ENCODE measurements around the gene DRG1. TPM values are rescaled to one million over a fixed set of nuclear protein-coding genes. Genes with fewer than 3 reads are reported as not detected.
A peak's percentile ranks its signal among the peaks of the same experiment; 100 is the strongest.

The DRG1 gene
- total RNA-seq, 1 experiment from 2014 or later: 79.2 TPM

DNA sequence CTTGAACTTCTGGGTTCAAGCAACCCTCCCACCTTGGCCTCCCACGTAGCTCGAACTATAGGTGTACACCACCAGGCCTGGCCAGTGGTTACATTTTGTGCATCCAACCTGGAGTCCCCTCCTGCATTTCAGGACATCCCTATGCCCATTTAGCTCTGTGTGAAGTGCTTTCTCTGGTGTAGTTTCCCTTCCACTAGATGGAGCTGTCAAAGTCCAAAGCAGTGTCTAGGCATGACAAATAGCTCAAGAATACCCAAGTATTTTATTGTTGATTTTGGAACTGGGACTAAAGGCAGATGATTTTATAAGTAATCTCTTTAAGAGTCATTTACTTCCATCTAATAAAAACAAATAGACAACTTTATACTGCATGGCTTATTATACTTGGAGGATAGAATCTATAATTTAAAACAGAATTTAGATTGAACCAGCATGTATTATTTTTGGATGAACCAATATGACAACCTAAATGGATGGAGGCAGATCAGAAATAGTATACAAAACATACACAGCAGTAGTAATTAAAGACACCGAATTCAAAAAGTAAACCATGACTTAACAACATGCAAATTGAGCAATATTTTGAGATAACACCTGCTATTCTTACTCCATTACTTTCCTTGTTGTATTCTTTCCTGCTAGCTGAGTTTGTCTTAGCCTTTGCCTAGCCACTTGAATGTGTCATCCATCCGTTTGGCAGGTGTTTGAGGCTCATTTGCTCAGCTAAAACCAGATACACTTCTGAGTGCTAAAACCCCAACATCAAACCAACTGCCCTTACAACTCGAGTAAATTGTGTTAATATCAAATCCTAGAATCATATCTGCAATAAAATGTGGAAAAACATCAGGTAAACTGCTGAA is 52.5 kb downstream of the DRG1 start:
- POLR2A ChIA-PET: no interaction called here
- Mint-ChIP-seq H3K27ac (no peak overlapping the region), H3K4me1 (no peaks in the 10 kb centered on the region), H3K36me3 (peaks cover 23% of the 10 kb centered on the region), H3K9me3 (no peaks in the 10 kb centered on the region), H3K27me3 (ENCODE audit: low read depth) (no peaks in the 10 kb centered on the region), H3K4me3 (no peak overlapping the region)
- TF ChIP-seq FOXP1 (CRISPR knock-in tag; IDR thresholded peaks at IDR 0.05; ENCODE audit: borderline replicate concordance): no peak
- ATAC-seq: peak; percentile 85
- CTCF ChIA-PET: interaction anchor here (0.6 to 1.8 kb wide), 45 partner anchors 8 to 1826 kb away, joined by 3 to 15 read pairs (median 4); partner anchors contain the start of genes EIF4ENIF1, LIMK2 and SFI1
- DNase-seq (ENCODE audit: low spot score): no peak

DNA sequence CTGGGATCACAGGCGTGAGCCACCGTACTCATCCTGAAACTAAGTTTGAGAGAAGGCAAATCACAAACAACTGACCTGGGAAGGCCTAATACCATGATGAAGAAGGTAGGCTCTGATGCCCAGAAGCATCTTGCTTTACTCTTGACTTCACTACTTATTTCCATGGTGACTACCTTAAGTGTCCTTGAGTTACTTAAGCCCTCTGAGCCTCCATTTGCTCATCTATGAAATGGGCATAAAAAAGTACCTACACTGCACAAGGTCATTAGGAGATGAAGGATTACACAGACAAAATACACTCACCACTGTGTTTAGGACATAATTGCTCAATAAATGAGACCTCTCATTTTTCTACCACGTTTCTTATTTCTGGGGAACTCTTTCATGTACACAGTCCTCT is 62.3 kb downstream of the DRG1 start:
- Mint-ChIP-seq H3K27ac (no peak overlapping the region), H3K4me1 (no peaks in the 10 kb centered on the region), H3K9me3 (no peaks in the 10 kb centered on the region), H3K36me3 (peaks cover 62% of the 10 kb centered on the region), H3K4me3 (no peak overlapping the region), H3K27me3 (ENCODE audit: low read depth) (no peaks in the 10 kb centered on the region)
- TF ChIP-seq MAX (CRISPR knock-in tag; IDR thresholded peaks at IDR 0.05): no peak
- no peak for TF ChIP-seq ZNF317 (CRISPR knock-in tag; IDR thresholded peaks at IDR 0.05; ENCODE audit: borderline replicate concordance, low read depth)
- TF ChIP-seq ZNF121 (CRISPR knock-in tag; IDR thresholded peaks at IDR 0.05): no peak
- no peak for TF ChIP-seq ATF1 (CRISPR knock-in tag; IDR thresholded peaks at IDR 0.05)
- no peak for TF ChIP-seq GRHL2 (CRISPR knock-in tag; IDR thresholded peaks at IDR 0.05; ENCODE audit: insufficient replicate concordance, severe bottlenecking)
- TF ChIP-seq ZBTB21 (CRISPR knock-in tag; IDR thresholded peaks at IDR 0.05; ENCODE audit: borderline replicate concordance): no peak
- no peak for TF ChIP-seq CREM (CRISPR knock-in tag; IDR thresholded peaks at IDR 0.05)
- TF ChIP-seq PRRX2 (CRISPR knock-in tag; IDR thresholded peaks at IDR 0.05): no peak
- TF ChIP-seq HMGXB4 (CRISPR knock-in tag; IDR thresholded peaks at IDR 0.05): no peak
- TF ChIP-seq FOXJ3 (CRISPR knock-in tag; IDR thresholded peaks at IDR 0.05; ENCODE audit: borderline replicate concordance): no peak
- no peak for TF ChIP-seq MXD4 (CRISPR knock-in tag; IDR thresholded peaks at IDR 0.05; ENCODE audit: borderline replicate concordance)
- TF ChIP-seq, protein P1, sequence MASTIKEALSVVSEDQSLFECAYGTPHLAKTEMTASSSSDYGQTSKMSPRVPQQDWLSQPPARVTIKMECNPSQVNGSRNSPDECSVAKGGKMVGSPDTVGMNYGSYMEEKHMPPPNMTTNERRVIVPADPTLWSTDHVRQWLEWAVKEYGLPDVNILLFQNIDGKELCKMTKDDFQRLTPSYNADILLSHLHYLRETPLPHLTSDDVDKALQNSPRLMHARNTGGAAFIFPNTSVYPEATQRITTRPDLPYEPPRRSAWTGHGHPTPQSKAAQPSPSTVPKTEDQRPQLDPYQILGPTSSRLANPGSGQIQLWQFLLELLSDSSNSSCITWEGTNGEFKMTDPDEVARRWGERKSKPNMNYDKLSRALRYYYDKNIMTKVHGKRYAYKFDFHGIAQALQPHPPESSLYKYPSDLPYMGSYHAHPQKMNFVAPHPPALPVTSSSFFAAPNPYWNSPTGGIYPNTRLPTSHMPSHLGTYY (CRISPR knock-in tag; IDR thresholded peaks at IDR 0.05): no peak
- no peak for TF ChIP-seq GTF2I (CRISPR knock-in tag; conservative IDR thresholded peaks at IDR 0.05)
- TF ChIP-seq, protein P2, sequence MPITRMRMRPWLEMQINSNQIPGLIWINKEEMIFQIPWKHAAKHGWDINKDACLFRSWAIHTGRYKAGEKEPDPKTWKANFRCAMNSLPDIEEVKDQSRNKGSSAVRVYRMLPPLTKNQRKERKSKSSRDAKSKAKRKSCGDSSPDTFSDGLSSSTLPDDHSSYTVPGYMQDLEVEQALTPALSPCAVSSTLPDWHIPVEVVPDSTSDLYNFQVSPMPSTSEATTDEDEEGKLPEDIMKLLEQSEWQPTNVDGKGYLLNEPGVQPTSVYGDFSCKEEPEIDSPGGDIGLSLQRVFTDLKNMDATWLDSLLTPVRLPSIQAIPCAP (CRISPR knock-in tag; IDR thresholded peaks at IDR 0.05): no peak
- ChIA-PET POLR2A (no interaction called here), CTCF (no interaction called here)
- ATAC-seq (no peak), DNase-seq (ENCODE audit: low spot score) (no peak)

- no peak overlapping the region for H3K27ac Mint-ChIP-seq
- H3K9me3 Mint-ChIP-seq: no peaks in the 10 kb centered on the region
- ChIA-PET POLR2A (no interaction called here), CTCF (interaction anchor here (0.6 to 1.7 kb wide), 3 partner anchors 14 to 370 kb away, joined by 3 to 4 read pairs (median 3); no protein-coding TSS in a partner anchor)
- DNase-seq (ENCODE audit: low spot score): no peak
- ATAC-seq: no peak
- H3K4me1 Mint-ChIP-seq: no peaks in the 10 kb centered on the region
- peaks cover 57% of the 10 kb centered on the region for H3K36me3 Mint-ChIP-seq
- H3K27me3 Mint-ChIP-seq (ENCODE audit: low read depth): no peaks in the 10 kb centered on the region
- no peak overlapping the region for H3K4me3 Mint-ChIP-seq
- no peak for TF ChIP-seq TCF7 (CRISPR knock-in tag; IDR thresholded peaks at IDR 0.05; ENCODE audit: low read depth)
- TF ChIP-seq SMAD3 (CRISPR knock-in tag; IDR thresholded peaks at IDR 0.05; ENCODE audit: borderline replicate concordance): no peak
- TF ChIP-seq JUN (CRISPR knock-in tag; IDR thresholded peaks at IDR 0.05): no peak
- no peak for TF ChIP-seq ATF1 (CRISPR knock-in tag; IDR thresholded peaks at IDR 0.05)
- TF ChIP-seq JAZF1 (CRISPR knock-in tag; IDR thresholded peaks at IDR 0.05): no peak
- no peak for TF ChIP-seq TEAD4 (CRISPR knock-in tag; IDR thresholded peaks at IDR 0.05)
- no peak for TF ChIP-seq ZNF423 (CRISPR knock-in tag; IDR thresholded peaks at IDR 0.05)
- no peak for TF ChIP-seq AR (CRISPR knock-in tag; IDR thresholded peaks at IDR 0.05)
- TF ChIP-seq CDX4 (CRISPR knock-in tag; IDR thresholded peaks at IDR 0.05; ENCODE audit: borderline replicate concordance): no peak
- no peak for TF ChIP-seq ZNF232 (CRISPR knock-in tag; IDR thresholded peaks at IDR 0.05)
- no peak for TF ChIP-seq NR1H2 (CRISPR knock-in tag; IDR thresholded peaks at IDR 0.05)
- TF ChIP-seq ETV6 (CRISPR knock-in tag; IDR thresholded peaks at IDR 0.05): no peak
Measured at GRCh38 chr22:31465307-31465706, 65.9 kb downstream of the DRG1 start.
